HepG2 (cell line): Measurements from ENCODE around the gene C14orf132. TPM values are rescaled to one million over a fixed set of nuclear protein-coding genes. Genes with fewer than 3 reads are reported as not detected.
A peak's percentile ranks its signal among the peaks of the same experiment; 100 is the strongest.

Source experiments
- ATAC-seq: fragments of 200-7000 bp; cut with Tn5 transposase; 3 replicates; pipeline ENCODE4 v1.9.1; 2020; ENCODE audit warnings: mild to moderate bottlenecking, moderate library complexity
- Bru-seq: library from RNA; stranded (reverse); fragments of 400-500 nt; gene quantifications from one replicate; lab custom pipeline; 2021; lab: Mats Ljungman, UMichigan
- BruChase-seq, 2 experiments: library from RNA; stranded (reverse); fragments of 400-500 nt; gene quantifications; one replicate each; lab custom pipeline; 2021; lab: Mats Ljungman, UMichigan
- BruUV-seq: library from RNA; stranded (reverse); fragments of 400-500 nt; replicated peaks from 2 replicates; lab custom pipeline; 2021; lab: Mats Ljungman, UMichigan
- CTCF ChIA-PET: fragments of 300-600 bp; formaldehyde crosslinking; extraction: SDS; loops from one replicate; lab custom pipeline; 2021; ENCODE audit warnings: low total read pairs, inconsistent platforms, low intra/inter-chr PET ratio; lab: Yijun Ruan, JAX
- POLR2A ChIA-PET: fragments of 350-600 bp; sonication (Branson Sonifier 250); formaldehyde crosslinking; loops from one replicate; lab custom pipeline; 2020; ENCODE audit warnings: antibody characterized with exemption, inconsistent platforms; lab: Yijun Ruan, JAX
- DNase-seq: peaks from one replicate; pipeline ENCODE4 v3.0.0-alpha.2; 2015; ENCODE audit warnings: low spot score
- FAIRE-seq: peaks from 3 replicates; lab custom pipeline; 2011; peaks lifted over from hg19 to GRCh38; lab: Jason Lieb, UNC
- H2AFZ ChIP-seq: one replicate; pipeline ENCODE4 v1.6.1; 2011; ENCODE audit warnings: low read length, inconsistent platforms
- H3K27ac ChIP-seq: fragments of 300-600 bp; 3 replicates; pipeline ENCODE4 v1.8.0; 2011; ENCODE audit warnings: mixed run types, mild to moderate bottlenecking, mixed read lengths, low read length, inconsistent platforms; ENCODE audit not compliant: insufficient read depth; ENCODE audit errors: extremely low read length
- H3K27me3 ChIP-seq, 2 experiments: fragments of 200-600 bp in 1 of 2; 2 replicates in 1 of 2; 3 replicates in 1 of 2; pipeline versions ENCODE4 v1.6.0 to v1.8.0; 2011; ENCODE audit warnings: low read length in 2 of 2, mild to moderate bottlenecking in 2 of 2, moderate library complexity in 2 of 2, inconsistent platforms in 1 of 2; ENCODE audit not compliant: insufficient read depth in 2 of 2, control insufficient read depth in 1 of 2
- H3K36me3 ChIP-seq, 2 experiments: fragments of 200-600 bp in 1 of 2; replicated peaks in 1 of 2; 2 replicates in 1 of 2; 3 replicates in 1 of 2; pipeline versions ENCODE4 v1.5.1 to v1.8.0; 2011; ENCODE audit warnings: low read length in 2 of 2, inconsistent platforms in 1 of 2; ENCODE audit not compliant: insufficient read depth in 2 of 2, control insufficient read depth in 1 of 2
- H3K4me1 ChIP-seq: 2 replicates; pipeline ENCODE4 v1.5.1; 2012; ENCODE audit warnings: low read length, inconsistent platforms; ENCODE audit not compliant: insufficient read depth
- H3K4me2 ChIP-seq: 2 replicates; pipeline ENCODE4 v1.6.0; 2011; ENCODE audit warnings: low read depth, low read length, inconsistent platforms
- H3K4me3 ChIP-seq, 3 experiments: fragments of 200-600 bp in 1 of 3; sonication (generic), shearing (Covaris generic) in 1 of 3; replicated peaks in 1 of 3; 2 replicates each; pipeline ENCODE4 v1.5.1; 2011 to 2016; ENCODE audit warnings: low read length in 3 of 3, inconsistent platforms in 2 of 3, low read depth in 2 of 3, mild to moderate bottlenecking in 2 of 3, control low read depth in 1 of 3, mixed read lengths in 1 of 3; ENCODE audit not compliant: insufficient read depth in 1 of 3
- H3K79me2 ChIP-seq: one replicate; pipeline ENCODE4 v1.6.1; 2011; ENCODE audit warnings: low read length, inconsistent platforms; ENCODE audit not compliant: insufficient read depth
- H3K9ac ChIP-seq: 2 replicates; pipeline ENCODE4 v1.6.0; 2011; ENCODE audit warnings: mild to moderate bottlenecking, low read depth, low read length, inconsistent platforms; ENCODE audit not compliant: insufficient read depth
- H3K9me3 ChIP-seq: 2 replicates; pipeline ENCODE4 v1.5.1; 2012; ENCODE audit warnings: mild to moderate bottlenecking, low read length
- H4K20me1 ChIP-seq: 2 replicates; pipeline ENCODE4 v1.6.0; 2011; ENCODE audit warnings: inconsistent platforms, mild to moderate bottlenecking, low read length, moderate library complexity; ENCODE audit not compliant: insufficient read depth
- NFIC ChIP-seq: IDR thresholded peaks from 2 replicates; pipeline ENCODE4 v1.6.1; 2012; ENCODE audit warnings: mild to moderate bottlenecking, low read length, inconsistent platforms
- ZFP36L1 ChIP-seq: sonication (generic); formaldehyde crosslinking; IDR thresholded peaks from 2 replicates; pipeline ENCODE4 v1.8.0; 2022; ENCODE audit warnings: mild to moderate bottlenecking, missing genetic modification reagents, moderate library complexity
- WGBS: methylation state at CpG from one replicate; pipeline ENCODE4 v1.1.6; 2017; ENCODE audit warnings: low lambda C conversion rate; 5-methylcytosine and 5-hydroxymethylcytosine counted together
- in situ Hi-C: cut with HindIII; loops from 2 replicates; pipeline ENCODE4 v1.10.0; 2017; ENCODE audit warnings: low pct_unique_long_range_greater_than_20kb; ENCODE audit not compliant: extremely low pct_ligation_motif_present
- intact Hi-C: fragments of 100-400 bp; cut with micrococcal nuclease; formaldehyde crosslinking; loops from one replicate; pipeline ENCODE4 v1.10.0; 2022; ENCODE audit not compliant: unreplicated experiment
- long read RNA-seq, 2 experiments: library from RNA in 1 of 2; library from polyadenylated mRNA in 1 of 2; stranded (forward) in 1 of 2; unstranded in 1 of 2; transcript quantifications; one replicate each; pipeline ENCODE4 v2.0.0, GENCODE V29; 2019 to 2022
- polyA minus RNA-seq, 3 experiments: library from RNA; depleted of rRNA, polyadenylated mRNA; stranded (reverse); fragments of >200 nt; gene quantifications; 2 replicates each; pipeline ENCODE4 v1.2.3, GENCODE V29; 2011; ENCODE audit warnings: low replicate concordance in 1 of 3
- polyA plus RNA-seq, 8 experiments: library from polyadenylated mRNA; depleted of rRNA in 3 of 8; stranded (reverse) in 7 of 8; unstranded in 1 of 8; fragments of >200 nt; fragmentation: Illumina TruSeq in 4 of 8; extraction: Trizol in 4 of 8; gene quantifications; 2 replicates each; pipeline versions ENCODE4 v1.2.1 to v1.2.3, GENCODE V29; 2011 to 2016; ENCODE audit warnings: low read depth in 4 of 8, missing spikeins in 1 of 8, mixed read lengths in 1 of 8; ENCODE audit not compliant: insufficient read depth in 1 of 8
- total RNA-seq, 5 experiments: library from RNA; depleted of rRNA; stranded (reverse); fragments of >200 nt; fragmentation: Illumina TruSeq; extraction: Trizol; gene quantifications; 2 replicates each; pipeline ENCODE4 v1.2.3, GENCODE V29; 2016; ENCODE audit warnings: low read depth in 1 of 5
- TF ChIP-seq, protein P1 (sequence below): sonication (generic); formaldehyde crosslinking; IDR thresholded peaks from 2 replicates; pipeline ENCODE4 v1.5.0; 2020; ENCODE audit warnings: mild to moderate bottlenecking, missing genetic modification reagents, borderline replicate concordance
- TF ChIP-seq, protein P2 (sequence below): sonication (generic); formaldehyde crosslinking; IDR thresholded peaks from 2 replicates; pipeline ENCODE4 v1.5.1; 2020; ENCODE audit warnings: mild to moderate bottlenecking, missing genetic modification reagents, borderline replicate concordance
- TF ChIP-seq, protein P3 (sequence below): sonication (generic); formaldehyde crosslinking; IDR thresholded peaks from 2 replicates; pipeline ENCODE4 v1.4.0; 2020; ENCODE audit warnings: low read depth, mild to moderate bottlenecking, missing genetic modification reagents

C14orf132 gene
- 0.15 and 0.18 TPM in 2 replicates for total RNA-seq (2016; rRNA removed; fragmentation: Illumina TruSeq; extraction: Trizol)
- not detected in 2 replicates for total RNA-seq (2016; cell fraction: cytosol; rRNA removed; fragmentation: Illumina TruSeq; extraction: Trizol; ENCODE audit: low read depth)
- 0.09 and 0.15 TPM in 2 replicates for total RNA-seq (2016; cell fraction: insoluble cytoplasmic fraction; rRNA removed; fragmentation: Illumina TruSeq; extraction: Trizol)
- 0.06 and 0.10 TPM in 2 replicates for total RNA-seq (2016; cell fraction: membrane; rRNA removed; fragmentation: Illumina TruSeq; extraction: Trizol)
- total RNA-seq (2016; cell fraction: nucleus; rRNA removed; fragmentation: Illumina TruSeq; extraction: Trizol) = 0.19 and 0.44 TPM in 2 replicates
- 0.13 TPM in 2 replicates for polyA plus RNA-seq (2011; rRNA removed)
- polyA plus RNA-seq (2011; cell fraction: cytosol; rRNA removed) = 0.03 and 0.04 TPM in 2 replicates
- 0.05 TPM in 2 replicates for polyA plus RNA-seq (2011; cell fraction: nucleus; rRNA removed)
- not detected in 2 replicates for polyA plus RNA-seq (2012)
- 0.14 TPM in 1 of 2 replicates, not detected in the other for polyA plus RNA-seq (2016; cell fraction: cytosol; fragmentation: Illumina TruSeq; extraction: Trizol; ENCODE audit: low read depth)
- 0.04 and 0.25 TPM in 2 replicates for polyA plus RNA-seq (2016; cell fraction: insoluble cytoplasmic fraction; fragmentation: Illumina TruSeq; extraction: Trizol; ENCODE audit: low read depth)
- polyA plus RNA-seq (2016; cell fraction: membrane; fragmentation: Illumina TruSeq; extraction: Trizol; ENCODE audit: low read depth) = 0.05 and 0.13 TPM in 2 replicates
- polyA plus RNA-seq (2016; cell fraction: nucleus; fragmentation: Illumina TruSeq; extraction: Trizol; ENCODE audit: insufficient read depth, low read depth) = 0.09 and 0.37 TPM in 2 replicates
- 0.12 TPM in 1 of 2 replicates, not detected in the other for polyA minus RNA-seq (2011; rRNA and poly(A)+ RNA removed; ENCODE audit: low replicate concordance)
- not detected in 2 replicates for polyA minus RNA-seq (2011; cell fraction: cytosol; rRNA and poly(A)+ RNA removed)
- 0.12 and 0.13 TPM in 2 replicates for polyA minus RNA-seq (2011; cell fraction: nucleus; rRNA and poly(A)+ RNA removed)
- Bru-seq, nascent RNA = percentile 13 among the genes with signal in this experiment
- percentile 15 among the genes with signal in this experiment for BruChase-seq, experiment 1, labeled RNA remaining after a 6-hour chase
- BruChase-seq, experiment 2, labeled RNA remaining after a 2-hour chase = percentile 14 among the genes with signal in this experiment
- long read RNA-seq, experiment 1 = 0 reads
- long read RNA-seq, experiment 2 = 0 reads

DNA sequence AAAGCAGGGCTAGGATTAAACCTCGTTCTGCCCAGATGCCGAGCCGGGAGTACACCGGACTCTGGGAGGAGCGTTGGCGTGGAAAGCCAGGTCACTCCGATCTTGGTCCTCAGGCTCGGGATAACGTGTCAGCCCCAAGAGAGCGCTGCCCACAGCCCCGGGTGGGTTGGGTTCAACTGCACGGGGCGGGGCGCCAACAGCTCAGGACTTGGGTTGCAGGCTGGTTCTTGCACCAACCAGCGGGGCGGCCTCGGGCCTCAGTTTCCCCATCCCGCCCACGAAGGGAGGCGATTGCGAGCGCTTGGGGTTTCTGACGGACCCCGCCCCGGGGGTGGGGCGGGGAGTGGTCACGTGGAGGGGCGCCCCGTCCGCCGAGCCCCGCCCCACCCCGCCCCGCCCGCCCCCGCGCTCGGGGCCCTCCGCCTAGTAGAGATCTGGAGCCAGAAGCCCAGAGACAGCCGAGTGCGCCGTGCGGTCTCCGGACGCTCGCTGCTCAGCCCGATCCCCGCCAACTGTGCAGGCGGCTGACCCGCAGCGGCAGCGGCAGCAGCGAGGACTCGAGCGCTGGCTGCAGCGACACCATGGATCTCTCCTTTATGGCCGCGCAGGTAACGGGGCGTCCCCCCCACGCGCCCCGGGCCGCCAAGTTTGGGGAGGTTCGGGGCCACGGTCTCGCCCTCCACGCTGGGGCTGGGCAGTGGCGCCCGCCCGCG lies at the start of gene C14orf132:
Gene C14orf132 (plus strand): TSS at position 443 of the 713 bp plus-strand sequence. CDS start 139 bp downstream, at position 582.
- CTCF ChIA-PET = no interaction called here
- Histone ChIP-seq H3K27me3 (peaks cover 2 to 30% of the 10 kb centered on the region in 2 experiments), H3K4me2 (peak within 1 kb of the TSS; percentile 81), H2AFZ (no peak within 1 kb of the TSS), H3K4me3 (peak within 1 kb of the TSS; percentile 45 to 69 (median 52); a peak in 5 of 6 replicates), H3K9ac (no peak within 1 kb of the TSS), H4K20me1 (0 out of 2 replicates have a peak, but pooled peaks cover 2% of the 10 kb centered on the region), H3K79me2 (no peaks in the 10 kb centered on the region), H3K4me1 (peaks cover 7% of the 10 kb centered on the region; the same call in 1 of the 2 replicates), H3K9me3 (no peaks in the 10 kb centered on the region), H3K27ac (no peak within 1 kb of the TSS), H3K36me3 (no peaks in the 10 kb centered on the region)
- in situ Hi-C loops = no loop called here
- POLR2A ChIA-PET = no interaction called here
- DNase-seq = no peak
- ATAC-seq = peak; percentile 88
- FAIRE-seq = no peak
- no TSS peak for BruUV-seq
- intact Hi-C loops = no loop called here
- 1% methylated on average over 26 of the region's 72 CpGs for WGBS
- TF ChIP-seq ZFP36L1 (no peak), NFIC (no peak)
- TF ChIP-seq, protein P1, sequence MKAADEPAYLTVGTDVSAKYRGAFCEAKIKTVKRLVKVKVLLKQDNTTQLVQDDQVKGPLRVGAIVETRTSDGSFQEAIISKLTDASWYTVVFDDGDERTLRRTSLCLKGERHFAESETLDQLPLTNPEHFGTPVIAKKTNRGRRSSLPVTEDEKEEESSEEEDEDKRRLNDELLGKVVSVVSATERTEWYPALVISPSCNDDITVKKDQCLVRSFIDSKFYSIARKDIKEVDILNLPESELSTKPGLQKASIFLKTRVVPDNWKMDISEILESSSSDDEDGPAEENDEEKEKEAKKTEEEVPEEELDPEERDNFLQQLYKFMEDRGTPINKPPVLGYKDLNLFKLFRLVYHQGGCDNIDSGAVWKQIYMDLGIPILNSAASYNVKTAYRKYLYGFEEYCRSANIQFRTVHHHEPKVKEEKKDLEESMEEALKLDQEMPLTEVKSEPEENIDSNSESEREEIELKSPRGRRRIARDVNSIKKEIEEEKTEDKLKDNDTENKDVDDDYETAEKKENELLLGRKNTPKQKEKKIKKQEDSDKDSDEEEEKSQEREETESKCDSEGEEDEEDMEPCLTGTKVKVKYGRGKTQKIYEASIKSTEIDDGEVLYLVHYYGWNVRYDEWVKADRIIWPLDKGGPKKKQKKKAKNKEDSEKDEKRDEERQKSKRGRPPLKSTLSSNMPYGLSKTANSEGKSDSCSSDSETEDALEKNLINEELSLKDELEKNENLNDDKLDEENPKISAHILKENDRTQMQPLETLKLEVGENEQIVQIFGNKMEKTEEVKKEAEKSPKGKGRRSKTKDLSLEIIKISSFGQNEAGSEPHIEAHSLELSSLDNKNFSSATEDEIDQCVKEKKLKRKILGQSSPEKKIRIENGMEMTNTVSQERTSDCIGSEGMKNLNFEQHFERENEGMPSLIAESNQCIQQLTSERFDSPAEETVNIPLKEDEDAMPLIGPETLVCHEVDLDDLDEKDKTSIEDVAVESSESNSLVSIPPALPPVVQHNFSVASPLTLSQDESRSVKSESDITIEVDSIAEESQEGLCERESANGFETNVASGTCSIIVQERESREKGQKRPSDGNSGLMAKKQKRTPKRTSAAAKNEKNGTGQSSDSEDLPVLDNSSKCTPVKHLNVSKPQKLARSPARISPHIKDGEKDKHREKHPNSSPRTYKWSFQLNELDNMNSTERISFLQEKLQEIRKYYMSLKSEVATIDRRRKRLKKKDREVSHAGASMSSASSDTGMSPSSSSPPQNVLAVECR = 0 out of 2 replicates have a peak, but pooled peaks have one; percentile 17
- TF ChIP-seq, protein P2, sequence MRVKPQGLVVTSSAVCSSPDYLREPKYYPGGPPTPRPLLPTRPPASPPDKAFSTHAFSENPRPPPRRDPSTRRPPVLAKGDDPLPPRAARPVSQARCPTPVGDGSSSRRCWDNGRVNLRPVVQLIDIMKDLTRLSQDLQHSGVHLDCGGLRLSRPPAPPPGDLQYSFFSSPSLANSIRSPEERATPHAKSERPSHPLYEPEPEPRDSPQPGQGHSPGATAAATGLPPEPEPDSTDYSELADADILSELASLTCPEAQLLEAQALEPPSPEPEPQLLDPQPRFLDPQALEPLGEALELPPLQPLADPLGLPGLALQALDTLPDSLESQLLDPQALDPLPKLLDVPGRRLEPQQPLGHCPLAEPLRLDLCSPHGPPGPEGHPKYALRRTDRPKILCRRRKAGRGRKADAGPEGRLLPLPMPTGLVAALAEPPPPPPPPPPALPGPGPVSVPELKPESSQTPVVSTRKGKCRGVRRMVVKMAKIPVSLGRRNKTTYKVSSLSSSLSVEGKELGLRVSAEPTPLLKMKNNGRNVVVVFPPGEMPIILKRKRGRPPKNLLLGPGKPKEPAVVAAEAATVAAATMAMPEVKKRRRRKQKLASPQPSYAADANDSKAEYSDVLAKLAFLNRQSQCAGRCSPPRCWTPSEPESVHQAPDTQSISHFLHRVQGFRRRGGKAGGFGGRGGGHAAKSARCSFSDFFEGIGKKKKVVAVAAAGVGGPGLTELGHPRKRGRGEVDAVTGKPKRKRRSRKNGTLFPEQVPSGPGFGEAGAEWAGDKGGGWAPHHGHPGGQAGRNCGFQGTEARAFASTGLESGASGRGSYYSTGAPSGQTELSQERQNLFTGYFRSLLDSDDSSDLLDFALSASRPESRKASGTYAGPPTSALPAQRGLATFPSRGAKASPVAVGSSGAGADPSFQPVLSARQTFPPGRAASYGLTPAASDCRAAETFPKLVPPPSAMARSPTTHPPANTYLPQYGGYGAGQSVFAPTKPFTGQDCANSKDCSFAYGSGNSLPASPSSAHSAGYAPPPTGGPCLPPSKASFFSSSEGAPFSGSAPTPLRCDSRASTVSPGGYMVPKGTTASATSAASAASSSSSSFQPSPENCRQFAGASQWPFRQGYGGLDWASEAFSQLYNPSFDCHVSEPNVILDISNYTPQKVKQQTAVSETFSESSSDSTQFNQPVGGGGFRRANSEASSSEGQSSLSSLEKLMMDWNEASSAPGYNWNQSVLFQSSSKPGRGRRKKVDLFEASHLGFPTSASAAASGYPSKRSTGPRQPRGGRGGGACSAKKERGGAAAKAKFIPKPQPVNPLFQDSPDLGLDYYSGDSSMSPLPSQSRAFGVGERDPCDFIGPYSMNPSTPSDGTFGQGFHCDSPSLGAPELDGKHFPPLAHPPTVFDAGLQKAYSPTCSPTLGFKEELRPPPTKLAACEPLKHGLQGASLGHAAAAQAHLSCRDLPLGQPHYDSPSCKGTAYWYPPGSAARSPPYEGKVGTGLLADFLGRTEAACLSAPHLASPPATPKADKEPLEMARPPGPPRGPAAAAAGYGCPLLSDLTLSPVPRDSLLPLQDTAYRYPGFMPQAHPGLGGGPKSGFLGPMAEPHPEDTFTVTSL (CRISPR knock-in tag) = no peak
- TF ChIP-seq, protein P3, sequence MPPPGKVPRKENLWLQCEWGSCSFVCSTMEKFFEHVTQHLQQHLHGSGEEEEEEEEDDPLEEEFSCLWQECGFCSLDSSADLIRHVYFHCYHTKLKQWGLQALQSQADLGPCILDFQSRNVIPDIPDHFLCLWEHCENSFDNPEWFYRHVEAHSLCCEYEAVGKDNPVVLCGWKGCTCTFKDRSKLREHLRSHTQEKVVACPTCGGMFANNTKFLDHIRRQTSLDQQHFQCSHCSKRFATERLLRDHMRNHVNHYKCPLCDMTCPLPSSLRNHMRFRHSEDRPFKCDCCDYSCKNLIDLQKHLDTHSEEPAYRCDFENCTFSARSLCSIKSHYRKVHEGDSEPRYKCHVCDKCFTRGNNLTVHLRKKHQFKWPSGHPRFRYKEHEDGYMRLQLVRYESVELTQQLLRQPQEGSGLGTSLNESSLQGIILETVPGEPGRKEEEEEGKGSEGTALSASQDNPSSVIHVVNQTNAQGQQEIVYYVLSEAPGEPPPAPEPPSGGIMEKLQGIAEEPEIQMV (CRISPR knock-in tag) = no peak
